ENCODE measurements around the gene UTS2.

DNA sequence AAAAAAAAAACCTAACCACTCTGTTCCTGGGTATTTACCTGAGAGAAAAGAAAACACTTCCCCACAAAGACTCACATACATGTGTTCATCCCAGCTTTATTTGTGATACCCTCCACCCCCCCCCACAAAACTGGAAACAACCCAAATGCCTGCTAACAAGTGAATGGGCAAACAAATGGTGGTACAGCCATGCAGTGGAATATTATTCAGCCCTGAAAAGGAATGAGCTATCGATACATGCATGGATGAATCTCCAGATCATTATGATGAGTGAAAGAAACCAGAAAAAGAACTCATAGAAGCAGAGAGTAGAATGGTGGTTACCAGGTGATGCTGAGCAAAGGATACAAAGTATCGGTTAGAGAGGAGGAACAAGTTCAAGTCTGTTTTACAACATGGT, 38.0 kb upstream of the UTS2 start:
- TF ChIP-seq, protein P1, sequence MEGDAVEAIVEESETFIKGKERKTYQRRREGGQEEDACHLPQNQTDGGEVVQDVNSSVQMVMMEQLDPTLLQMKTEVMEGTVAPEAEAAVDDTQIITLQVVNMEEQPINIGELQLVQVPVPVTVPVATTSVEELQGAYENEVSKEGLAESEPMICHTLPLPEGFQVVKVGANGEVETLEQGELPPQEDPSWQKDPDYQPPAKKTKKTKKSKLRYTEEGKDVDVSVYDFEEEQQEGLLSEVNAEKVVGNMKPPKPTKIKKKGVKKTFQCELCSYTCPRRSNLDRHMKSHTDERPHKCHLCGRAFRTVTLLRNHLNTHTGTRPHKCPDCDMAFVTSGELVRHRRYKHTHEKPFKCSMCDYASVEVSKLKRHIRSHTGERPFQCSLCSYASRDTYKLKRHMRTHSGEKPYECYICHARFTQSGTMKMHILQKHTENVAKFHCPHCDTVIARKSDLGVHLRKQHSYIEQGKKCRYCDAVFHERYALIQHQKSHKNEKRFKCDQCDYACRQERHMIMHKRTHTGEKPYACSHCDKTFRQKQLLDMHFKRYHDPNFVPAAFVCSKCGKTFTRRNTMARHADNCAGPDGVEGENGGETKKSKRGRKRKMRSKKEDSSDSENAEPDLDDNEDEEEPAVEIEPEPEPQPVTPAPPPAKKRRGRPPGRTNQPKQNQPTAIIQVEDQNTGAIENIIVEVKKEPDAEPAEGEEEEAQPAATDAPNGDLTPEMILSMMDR (IDR thresholded peaks at IDR 0.05): no peak
- no peak for TF ChIP-seq POLR2AphosphoS5 (IDR thresholded peaks at IDR 0.05)
